GM21619 (cell line): Measurements from ENCODE around the gene HLA-F.

Source experiments
- ATAC-seq: cut with Tn5 transposase; IDR thresholded peaks from one replicate; pipeline ENCODE4 v1.9.1; 2021; ENCODE audit not compliant: unreplicated experiment

The HLA-F gene

DNA sequence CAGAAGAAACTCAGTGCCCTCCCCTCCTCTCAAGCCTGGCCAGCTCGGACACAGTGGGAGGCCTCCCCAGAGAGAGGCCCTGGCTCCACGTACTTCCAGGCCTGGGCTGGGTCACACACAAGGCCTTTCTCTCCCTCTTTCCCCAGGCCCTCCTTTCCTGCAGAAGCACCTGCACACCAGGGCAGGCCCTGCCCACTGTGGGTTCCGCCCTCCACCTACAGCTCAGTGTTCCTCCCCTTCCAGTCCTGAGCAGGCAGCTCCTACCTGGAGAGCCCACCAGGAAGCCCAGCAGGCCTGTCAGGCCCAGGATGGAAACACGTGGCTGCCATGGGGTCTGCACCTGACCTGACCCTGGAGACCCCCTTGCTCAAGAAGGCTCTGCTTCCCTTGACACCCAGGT is 18.9 kb downstream of the HLA-F start:
- no peak for ATAC-seq

DNA sequence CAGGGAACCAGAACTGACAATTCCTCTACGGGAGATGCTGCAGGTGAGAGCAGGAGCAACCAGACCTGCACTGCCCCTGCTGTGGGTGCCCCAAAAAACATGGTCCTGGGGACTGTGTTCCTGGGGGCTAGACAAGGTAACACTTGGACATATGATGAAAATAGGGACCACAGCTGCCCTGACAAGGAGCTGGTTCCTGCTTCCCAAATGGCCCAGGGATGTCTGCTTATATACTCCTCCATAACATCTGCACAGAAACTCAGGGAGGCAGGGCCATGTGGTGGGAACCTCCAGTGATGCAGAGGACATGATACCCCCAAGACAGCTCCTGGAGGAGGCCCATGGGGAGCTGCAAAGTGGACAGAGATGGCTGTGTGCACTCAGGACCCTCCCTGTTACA is 19.8 kb downstream of the HLA-F start:
- no peak for ATAC-seq

DNA sequence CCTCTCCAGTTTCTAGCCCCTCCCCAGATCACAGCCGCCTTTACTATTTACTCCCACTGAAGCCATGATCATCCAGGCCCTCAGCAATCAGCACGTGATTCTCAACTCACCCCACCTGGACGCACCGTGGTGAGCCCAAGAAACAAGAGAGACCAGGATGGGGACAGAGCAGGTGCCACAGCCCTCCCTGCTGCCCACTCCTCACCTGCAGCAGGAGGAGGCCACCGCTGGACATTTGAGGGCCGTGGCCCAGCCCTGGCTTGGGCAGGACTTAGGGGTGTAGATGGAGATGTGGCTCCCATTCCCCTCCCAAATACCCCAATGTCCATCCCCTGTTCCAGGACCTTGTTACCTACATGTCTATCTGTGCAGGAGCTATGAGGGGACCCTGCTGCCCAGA is 20.3 kb downstream of the HLA-F start:
- no peak for ATAC-seq

DNA sequence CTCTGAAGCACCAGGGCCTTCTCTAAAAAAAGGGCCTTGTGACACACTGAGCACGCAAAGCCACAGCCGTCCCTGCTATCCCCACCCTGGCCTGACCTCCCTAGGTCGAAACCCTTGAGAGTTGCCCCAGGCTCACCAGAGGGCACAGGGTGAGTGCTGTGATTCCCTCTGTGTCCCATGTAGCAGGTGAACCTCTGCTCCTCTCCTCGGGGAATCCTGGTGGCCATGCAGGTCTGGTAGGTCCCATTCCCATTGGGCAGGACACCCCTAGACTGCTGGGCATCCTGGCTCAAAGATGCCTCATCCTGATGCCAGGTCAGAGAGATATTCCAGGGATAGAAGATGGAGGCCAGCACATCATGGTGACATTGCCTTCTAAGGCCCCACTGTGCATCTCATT is 20.9 kb downstream of the HLA-F start:
- ATAC-seq: no peak

DNA sequence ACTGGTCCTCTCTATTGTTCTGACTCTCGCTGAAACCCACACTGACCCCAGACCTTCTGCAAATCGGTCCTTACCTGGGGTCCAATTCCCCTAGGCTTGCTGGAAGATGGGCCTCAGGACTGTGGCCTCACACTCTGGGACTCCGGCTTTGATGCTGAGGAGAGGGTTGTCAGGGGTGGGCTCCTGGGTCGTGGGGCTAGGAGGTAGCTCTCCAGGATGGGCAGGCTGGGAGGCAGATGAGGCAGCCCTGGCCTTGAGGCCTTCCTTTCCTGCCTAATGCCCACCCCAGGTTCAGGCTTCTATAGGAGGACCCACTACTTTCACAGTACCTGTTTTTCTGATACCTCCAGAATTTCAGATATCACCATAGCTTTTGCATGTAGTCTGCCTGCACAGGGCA is 21.4 kb downstream of the HLA-F start:
- no peak for ATAC-seq

DNA sequence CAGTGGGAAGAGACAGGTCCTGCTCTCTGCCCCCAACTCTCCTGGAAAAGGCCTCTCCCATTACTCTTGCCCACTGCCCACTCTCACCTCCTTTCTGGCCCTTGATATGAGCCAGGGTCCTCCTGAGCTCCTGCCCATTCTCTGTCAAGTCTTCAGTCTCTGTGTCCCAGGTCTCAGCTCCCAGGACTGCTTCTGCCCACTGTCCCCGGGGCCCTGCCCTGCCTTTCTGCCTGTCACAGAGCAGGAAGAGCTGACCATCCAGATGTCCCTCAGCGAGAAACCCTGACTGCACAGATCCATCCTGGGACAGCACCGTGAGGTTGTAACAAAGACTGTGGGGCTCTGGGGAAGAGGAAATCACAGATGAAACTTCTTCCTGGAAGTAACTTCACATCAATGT is 22.2 kb downstream of the HLA-F start:
- ATAC-seq: no peak

DNA sequence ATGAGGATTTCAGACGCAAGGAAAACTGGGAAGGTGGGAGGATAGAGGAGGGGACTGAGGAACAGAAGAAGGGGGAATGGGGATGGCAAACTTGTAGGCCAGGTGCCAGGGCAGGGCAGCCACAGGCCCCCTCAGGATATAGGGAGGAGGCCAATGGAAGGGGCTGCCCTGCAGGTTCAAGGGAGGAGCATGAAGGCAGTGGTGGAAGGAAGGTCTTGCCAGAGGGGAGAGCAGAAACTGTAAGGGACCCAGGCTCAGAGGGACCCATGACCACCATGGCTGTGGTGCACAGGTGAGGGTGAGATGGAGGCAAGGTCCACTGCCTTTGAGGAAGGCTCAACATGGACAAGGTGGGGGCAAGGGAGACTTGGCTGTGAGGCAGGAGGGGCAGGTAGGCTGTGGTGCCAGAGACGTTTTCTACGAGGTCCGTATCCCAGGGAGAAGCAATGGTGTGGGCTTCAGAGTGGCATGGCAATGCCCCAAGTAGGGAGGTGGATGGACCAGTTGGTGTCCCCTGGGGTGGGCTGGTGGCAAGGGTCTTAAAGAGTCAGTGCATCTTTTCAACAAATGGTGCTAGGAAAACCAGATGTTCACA is 22.7 kb downstream of the HLA-F start:
- no peak for ATAC-seq

DNA sequence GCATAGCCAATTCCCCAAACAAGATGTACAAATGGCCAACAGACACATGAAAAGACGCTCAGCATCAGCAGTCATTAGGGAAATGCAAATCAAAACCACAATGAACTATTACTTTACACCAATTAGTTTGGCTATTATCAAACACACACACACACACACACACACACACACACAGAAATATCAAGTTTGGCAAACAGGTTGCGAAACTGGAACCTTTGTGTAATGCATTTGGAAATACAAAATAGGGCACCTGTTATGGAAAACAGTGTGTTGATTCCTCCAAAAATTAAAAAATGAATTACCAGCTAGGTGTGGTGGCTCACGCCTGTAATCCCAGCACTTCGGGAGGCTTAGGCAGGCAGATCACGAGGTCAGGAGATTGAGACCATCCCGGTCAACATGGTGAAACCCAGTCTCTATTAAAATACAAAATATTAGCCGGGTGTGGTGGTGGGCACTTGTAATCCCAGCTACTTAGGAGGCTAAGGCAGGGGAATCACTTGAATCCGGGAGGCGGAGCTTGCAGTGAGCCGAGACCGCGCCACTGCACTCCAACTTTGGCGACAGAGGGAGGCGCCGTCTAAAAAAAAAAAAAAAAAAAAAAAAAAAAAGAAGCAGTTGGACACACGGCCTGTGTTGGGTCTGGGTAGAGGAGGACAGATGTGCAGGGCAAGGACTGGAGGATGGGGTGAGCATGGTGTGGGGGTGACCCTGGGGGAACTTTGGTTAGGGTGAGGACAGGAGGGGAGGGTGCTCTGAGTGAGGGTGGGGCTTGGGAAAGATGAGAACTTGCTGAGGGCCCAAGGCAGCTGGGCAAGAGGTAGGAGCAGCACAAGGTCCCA is 23.8 kb downstream of the HLA-F start:
- ATAC-seq: no peak

DNA sequence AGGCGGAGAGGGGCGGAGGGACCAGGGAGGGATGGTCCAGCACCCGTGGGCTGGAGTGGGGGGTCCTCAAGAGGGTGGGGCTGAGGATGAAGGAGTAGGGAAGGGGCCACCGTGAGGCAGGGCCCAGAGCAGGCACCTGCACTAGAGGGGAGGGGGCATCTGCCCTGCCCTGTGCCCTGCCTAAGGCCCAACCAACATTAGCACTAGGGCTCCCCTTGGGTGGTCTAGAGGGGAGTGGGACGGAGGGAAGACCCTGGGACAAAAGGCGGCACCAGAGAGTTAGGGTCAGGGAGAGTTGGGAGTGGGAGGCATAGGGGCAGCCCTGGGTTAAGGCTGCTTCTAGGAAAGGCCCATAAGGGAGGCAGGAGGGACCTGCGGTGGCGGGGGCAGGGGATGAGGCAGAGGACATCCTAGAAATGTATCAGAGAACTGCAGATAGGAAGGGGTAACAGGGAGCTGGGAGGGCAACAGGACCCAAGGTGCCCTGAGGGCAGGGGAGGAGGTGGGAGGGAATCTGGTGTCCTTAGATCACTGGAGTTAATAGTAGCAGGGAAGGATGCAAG is 24.5 kb downstream of the HLA-F start:
- no peak for ATAC-seq

DNA sequence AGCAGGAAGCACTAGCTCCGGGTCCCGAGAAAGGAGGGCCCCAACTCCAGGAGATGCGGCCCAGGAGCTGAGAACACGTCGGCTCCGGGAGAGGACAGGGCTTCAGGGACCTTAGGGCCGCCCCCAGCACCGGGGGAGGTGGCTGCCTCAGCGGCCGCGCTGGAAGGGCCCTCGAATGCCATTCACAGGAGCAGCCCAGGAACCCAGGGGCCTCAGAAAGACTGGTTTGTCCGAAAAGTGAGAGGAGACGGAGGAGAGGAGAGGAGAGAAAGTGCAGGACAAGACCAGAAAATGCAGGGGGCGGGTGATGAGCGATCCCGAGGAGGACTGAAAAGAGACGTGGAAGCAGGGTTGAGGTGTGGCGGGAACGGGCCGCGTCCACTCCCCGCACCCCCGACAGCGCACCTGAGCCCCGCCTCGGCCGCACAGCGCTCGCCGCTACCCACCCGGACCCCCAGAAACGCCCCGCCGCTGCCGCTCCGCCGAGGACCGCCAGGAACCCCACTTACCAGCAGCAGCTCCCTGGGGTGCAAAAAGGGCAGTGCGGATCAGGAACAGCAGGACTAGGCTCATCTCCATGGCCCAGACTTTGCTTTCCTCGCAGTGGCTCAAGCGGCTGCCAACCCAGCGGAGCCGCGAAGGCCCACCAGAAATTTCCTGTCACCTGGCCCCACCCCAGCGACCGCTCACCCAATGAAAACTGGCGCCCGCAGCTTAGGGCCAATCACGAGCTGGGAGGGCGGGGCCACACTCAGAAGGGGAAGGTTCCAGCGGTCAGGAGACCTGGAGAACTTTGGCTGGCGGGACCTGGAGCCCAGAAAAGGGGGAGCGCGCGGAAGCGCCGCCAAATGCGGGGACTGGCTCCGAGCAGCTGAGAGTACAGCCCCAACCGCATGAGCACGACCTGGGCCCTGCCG is 25.4 kb downstream of the HLA-F start:
- ATAC-seq: peak; percentile 67

DNA sequence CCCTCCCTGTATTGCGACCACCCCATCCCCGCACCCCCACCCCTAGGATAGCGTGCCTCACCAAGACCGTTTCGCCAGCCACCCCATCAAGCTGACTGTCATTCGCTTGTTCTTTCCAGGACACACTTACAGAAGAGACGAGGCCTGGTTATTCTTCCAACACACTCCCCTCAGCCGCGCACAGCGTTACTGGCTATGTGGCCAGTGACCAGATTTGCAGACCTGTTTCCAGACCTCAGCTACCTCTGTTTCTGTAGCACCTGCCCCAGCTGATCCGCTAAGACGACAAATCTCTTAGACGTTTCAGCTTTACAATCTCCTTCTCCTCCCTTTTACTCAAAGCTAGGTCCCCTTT is 26.1 kb downstream of the HLA-F start:
- no peak for ATAC-seq

DNA sequence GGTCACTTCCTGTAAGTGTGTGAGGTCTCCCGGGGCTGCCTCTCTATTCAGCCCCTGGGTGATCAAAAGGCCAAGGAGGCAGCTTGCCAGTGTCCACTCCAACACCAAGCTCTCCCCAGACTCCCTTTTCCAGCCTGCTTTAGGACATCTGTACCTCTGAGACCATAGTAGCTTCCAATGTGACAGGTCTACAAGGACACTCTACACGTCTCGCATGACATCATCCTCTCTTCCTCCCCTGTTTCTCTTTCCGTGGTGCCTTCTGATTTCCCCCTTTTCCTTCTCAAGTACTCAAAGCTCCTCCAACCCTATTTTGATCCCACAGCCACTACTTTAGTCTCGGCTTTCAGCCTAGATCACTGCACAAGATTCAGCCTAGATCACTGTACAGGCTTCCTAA is 26.4 kb downstream of the HLA-F start:
- ATAC-seq: no peak

DNA sequence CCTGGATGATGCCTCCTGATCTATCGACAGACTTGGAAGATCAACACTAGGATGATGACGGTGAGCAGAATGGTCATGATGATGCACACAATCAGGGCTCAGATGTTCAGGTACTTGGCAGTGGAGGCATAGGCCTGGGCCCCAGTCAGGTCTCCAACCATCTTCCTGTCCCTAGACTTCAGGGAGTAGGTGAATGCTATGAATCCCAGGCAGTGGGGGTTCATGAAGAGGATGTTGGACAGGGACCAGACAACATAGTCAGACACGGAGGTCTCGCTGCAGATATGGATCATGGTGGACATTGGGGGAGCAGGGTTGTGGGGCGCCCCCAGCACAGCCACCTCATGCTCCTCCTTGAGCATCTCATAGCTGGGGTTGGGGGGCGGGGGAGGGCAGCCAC is 27.5 kb downstream of the HLA-F start:
- ATAC-seq: no peak

DNA sequence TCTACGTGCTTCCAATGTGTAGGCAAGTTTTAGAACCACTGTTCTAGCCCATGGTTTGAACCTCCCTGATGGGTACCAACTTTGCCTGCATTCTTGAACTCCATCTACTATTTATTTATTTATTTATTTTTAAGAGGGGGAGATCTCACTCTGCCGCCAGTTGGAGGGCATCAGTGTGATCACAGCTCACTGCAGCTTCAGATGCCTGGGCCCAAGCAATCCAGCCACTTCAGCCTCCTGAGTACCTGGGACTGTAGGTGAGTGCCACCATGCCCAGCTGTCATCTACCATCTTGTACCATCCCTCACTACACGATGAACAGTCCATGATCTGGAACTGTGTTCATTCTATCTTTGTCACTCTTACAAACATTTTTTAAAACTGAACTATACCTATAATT is 28.2 kb downstream of the HLA-F start:
- no peak for ATAC-seq

DNA sequence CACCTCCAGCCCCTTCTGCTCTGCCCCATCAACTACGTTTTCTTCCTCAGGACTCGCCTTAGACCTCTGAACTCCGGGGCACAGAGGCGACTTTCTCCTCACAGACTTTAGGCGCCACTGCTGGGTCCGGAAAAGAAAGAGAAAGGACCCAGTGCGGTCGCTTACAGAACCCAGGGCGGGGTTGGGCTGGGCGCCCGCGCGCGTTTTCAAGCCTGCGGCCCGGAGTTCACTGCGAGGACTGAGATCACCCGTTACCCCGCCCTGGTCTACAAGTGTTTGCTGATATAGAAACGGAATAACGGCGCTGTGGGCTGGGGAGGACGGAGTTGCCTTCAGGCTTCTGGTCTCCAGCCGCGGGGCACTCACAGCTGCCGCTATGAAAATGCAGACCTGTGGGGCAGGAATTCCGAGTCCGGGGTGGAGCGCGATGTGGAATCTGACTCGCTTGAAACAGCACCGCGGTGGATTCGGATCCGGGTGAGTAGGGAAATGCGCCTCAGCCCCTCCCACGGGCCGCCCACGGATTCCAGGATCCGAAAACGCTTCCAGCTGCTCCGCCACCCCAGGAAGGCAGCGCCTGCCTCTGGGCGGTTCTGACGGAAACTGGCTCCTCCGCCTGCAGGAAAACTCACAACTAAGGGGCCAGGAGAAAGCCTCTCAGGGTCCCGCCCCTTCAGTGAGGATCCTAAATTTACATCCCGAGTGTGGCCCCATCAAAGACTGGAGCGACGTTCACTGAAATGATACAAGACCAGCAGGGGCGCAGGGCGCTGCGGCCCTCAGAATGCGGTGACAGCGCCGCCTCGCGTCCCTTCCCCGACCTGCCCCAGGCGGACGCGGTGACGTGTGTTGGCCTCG is 29.4 kb downstream of the HLA-F start:
- peak; percentile 58 for ATAC-seq

DNA sequence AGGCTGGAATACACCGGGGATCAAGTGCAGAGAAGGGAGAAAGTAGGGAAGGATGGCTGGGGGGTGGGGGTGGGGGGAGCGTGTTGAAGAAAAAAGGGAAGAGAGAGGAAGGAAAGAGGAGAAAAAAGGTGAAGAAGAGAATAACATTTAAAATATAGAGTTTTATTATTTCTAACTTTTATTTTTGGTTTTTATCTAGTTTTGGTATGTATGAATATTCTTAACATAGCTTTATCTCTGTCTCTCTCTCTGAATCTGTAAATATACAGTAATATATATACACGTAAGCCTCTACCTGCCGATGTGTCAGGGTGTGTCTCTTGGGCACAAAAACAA is 30.0 kb downstream of the HLA-F start:
- no peak for ATAC-seq

DNA sequence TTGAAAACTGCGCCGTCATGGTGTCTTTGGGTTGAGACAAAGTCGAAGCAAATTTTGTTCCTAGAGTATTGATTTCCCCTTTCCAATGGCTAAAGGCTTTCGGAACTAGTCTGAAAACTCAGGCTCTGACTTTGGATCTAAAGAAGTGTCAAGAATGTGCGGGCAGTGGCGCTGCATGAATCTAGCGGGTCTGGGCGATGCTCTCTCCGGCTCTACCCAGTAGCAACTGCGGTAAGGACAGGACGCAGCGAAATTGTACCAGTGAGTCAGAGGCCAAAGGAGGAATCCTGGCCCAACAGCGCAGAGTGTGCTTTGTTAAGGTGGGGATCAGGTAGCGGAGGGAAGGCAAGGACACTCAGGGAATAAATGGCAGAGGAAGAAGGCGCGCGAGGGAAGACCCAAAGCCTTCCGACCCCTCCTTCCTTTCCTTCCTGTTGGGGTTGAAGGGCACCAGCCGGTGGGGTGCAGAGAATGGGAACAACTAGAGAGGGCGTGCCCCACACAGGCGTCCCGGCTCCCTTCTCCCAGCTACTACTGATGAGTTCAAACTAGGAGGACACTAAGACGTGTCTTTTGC is 32.1 kb downstream of the HLA-F start:
- no peak for ATAC-seq

DNA sequence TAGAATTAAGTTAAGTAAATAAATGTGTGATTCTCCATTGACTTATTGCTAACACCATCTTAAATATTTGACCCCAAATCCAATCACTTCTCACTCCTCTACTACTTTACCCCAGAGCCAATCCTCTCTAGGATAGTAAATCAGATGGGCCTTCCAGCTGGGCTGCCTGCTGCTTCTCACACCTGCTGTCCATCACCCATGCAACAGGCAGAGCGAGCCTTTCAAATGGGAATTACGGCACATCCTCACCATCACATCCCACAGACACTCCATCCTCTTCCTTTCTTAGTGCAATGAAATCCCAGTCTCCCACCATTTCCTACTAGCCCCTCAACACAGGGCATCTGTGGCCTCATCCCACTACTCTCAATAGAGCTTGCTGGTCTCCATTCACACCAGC is 34.0 kb downstream of the HLA-F start:
- no peak for ATAC-seq

DNA sequence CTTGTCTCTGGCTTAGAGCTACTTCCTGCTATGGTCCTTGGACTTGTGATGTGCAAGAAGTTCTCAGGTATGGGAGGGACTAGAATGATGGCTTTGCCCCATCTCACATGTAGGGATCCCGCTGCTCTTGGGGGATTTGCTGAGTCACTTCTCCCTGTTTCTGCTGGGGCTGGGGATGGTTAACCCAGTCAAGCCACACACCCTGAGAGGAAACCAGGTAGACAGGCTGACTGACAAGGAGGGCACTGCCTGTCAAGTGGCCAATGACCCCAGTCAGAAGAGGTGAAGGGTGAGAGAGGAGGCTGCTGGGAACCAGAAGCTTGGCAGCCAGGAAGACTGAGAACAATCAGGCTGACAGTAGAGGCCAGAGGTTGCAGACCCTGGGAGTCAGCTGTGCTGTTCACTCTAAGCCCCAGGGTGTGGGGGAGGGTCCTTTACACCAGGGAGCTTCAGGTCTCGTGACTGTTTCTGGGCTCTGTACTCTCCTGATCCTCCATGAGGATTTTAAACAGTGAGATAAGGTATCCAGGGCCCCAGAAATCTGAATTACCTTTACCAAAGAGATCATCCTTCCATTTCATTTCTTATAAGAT is 34.6 kb downstream of the HLA-F start:
- ATAC-seq: no peak

DNA sequence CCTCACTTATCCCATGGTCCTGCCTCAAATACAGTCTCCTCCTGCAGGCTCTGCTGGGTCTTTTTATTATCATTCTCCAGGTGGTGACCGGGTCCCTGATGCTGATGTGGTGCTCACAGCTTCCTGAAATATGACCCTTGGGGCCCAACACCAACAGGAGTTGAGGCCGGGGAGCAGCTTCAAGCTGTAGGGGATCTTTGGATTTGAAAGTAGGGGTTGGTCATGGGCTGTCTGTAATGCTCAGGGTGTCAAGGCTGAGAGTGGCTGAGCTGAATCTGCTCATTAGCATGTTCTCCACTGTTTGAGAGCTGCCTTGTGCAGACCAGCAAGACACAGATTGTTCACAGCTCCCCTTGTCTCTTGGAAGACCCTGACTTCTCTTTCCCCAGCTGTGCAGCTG is 35.5 kb downstream of the HLA-F start:
- no peak for ATAC-seq
